Epidermal melanocyte (primary cell): Measurements from ENCODE around the gene ZNF879.

Source experiments
- DNase-seq: peaks from one replicate; pipeline ENCODE4 v3.0.0; 2011; ENCODE audit warnings: low spot score; ENCODE audit not compliant: insufficient read length

ZNF879 gene

DNA sequence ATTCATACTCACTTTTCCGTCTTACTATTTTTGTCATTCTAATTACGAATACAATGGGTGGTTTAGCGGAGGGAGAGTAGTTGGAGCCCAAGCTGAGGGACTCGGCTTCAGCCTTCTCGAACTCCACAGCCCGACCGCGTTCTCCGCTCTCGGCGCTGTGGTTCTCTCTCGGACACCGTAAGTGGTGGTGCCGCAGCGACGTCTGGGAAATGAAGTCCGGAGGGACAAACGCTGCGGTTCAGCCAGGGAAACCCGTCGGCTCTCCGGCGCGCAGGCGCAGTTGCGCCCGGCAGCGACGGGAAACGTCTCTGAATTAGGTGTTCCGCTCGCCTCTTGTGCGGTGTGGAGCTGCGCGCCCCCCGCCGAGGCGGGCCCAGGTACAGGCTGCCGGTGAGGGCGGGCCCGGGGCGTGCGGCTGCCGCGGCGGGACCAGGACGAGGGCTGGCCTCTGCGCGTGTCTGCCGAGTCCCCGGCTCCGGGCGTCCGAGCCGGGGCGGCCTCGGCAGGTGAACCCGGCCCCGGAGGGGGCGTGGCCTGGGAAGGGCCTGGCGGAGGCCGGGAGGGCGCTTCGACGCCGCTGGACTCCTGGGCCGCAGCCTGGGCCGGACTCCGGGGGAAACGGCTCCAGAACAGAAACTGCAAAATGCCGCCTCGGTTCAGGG, at the start of gene ZNF879:
Gene ZNF879 (plus strand): TSS at position 277 of the 662 bp plus-strand sequence. CDS start 1,201 bp downstream, outside the sequence.
- DNase-seq = peak; percentile 81

- no peak for DNase-seq
Measured at GRCh38 chr5:178981381-178981780, 42.2 kb upstream of the ZNF879 start.

DNA sequence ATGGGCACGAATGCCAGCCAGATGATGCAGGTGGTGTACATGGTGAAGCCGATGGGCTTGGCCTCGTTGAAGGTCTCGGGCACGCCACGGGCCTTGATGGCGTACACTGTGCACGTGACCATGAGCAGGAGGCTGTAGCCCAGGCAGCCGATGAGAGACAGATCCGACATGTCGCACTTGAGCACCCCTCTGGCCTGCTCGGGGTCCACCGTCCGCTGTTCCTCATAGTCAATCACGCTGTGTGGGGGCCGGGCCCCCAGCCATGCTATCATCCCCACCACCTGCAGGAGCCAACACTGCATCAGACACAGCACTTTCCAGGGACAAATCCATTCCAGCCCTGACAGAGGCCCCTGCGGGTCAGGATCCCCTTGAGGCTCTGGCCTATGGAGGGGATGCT, 40.7 kb upstream of the ZNF879 start:
- no peak for DNase-seq

DNA sequence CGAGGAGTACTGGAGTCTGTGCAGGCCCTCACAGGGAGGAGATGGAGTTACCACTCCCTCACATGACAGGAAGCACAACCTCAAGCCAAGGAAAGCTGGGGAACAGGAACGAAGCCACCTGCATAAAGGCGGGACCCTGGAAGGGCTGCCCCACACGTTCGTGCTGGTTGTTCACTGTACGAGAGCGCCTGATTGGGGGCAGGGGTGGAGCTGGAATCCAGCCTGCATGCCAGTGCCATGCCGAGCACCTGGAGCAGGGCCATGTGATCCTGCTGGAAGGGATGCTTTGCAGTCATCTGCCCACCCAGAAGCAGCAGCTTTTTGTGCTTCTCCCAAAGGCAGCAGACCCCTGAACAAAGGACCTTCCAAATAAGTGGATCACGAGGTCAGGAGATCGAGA, 39.9 kb upstream of the ZNF879 start:
- DNase-seq = no peak

GRCh38 chr5:178984145-178985072, 39.2 kb upstream of the ZNF879 start:
- no peak for DNase-seq

GRCh38 chr5:178986326-178986960, 37.2 kb upstream of the ZNF879 start:
- DNase-seq = no peak

- no peak for DNase-seq
Measured at GRCh38 chr5:178988436-178989220, 35.0 kb upstream of the ZNF879 start.

DNA sequence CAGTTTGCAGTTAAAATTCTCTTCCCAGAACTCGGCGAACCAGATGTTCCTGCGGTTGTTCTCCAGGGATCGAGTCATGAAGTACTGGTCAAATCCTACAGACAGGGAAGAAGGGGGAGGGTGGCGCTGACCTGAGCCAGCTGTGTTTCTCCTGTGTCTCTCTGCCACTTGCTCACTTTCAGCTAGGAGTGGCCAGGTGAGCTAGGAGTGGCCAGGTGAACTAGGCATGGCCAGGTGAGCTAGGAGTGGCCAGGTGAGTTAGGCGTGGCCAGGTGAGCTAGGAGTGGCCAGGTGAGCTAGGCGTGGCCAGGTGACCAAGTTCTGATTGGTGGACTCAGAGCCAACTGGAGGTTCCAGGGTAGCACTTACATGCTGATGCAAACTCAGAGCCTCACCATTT, 34.3 kb upstream of the ZNF879 start:
- DNase-seq = no peak

DNA sequence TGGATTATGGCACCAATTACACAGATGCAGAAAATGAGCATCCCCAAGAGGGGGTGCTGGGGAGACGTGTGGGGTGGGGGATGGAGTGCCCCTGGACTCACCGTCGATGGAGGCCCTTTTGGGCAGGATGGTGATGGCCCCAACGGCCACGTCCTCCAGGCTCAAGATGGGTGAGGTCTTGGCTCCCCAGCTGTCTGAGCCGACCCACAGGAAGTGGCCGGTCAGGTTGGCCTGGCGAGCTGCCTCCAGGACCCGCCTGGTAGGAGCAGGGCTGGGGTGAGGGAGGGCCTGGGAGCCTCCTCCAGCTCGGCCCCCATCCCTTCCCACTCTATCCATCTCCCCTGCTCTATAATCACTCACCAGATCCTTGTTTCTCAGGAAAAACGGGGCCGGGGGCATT, 33.1 kb upstream of the ZNF879 start:
- DNase-seq = no peak

- DNase-seq = no peak
Measured at GRCh38 chr5:178991190-178992145, 32.1 kb upstream of the ZNF879 start.

GRCh38 chr5:178992291-178992895, 31.2 kb upstream of the ZNF879 start:
- DNase-seq = no peak

- DNase-seq = no peak
Measured at GRCh38 chr5:178993236-178993765, 30.3 kb upstream of the ZNF879 start.

DNA sequence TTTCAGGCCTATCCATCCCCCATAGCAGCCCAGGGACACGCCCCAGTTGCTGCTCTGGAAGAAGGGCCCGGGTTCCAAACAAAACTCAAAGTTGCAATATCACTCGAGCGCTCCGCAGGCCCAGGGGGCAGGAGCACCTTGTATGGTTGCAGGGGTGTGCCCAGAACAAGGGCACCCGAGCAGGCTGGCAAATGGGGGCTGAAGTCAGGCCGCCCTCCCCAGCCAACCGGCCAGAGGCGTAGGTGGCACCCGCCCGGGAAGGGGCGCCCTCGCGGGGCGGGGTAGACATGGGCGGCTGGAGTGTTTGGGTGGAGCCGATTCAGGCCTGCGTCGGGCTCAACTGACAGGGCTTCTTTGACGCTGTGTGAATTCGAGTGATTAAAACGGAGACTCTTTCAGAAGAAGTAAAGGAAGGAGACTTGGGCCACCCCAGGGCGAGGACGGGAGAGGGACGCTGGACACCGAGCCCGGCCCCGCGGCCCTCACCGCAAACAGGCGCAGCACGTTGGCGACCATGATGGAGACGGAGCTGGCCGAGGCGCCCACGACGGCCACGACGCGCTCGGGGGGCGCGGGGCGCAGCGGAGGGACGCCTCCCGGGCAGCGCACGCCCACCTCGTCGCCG, 29.5 kb upstream of the ZNF879 start:
- no peak for DNase-seq

DNA sequence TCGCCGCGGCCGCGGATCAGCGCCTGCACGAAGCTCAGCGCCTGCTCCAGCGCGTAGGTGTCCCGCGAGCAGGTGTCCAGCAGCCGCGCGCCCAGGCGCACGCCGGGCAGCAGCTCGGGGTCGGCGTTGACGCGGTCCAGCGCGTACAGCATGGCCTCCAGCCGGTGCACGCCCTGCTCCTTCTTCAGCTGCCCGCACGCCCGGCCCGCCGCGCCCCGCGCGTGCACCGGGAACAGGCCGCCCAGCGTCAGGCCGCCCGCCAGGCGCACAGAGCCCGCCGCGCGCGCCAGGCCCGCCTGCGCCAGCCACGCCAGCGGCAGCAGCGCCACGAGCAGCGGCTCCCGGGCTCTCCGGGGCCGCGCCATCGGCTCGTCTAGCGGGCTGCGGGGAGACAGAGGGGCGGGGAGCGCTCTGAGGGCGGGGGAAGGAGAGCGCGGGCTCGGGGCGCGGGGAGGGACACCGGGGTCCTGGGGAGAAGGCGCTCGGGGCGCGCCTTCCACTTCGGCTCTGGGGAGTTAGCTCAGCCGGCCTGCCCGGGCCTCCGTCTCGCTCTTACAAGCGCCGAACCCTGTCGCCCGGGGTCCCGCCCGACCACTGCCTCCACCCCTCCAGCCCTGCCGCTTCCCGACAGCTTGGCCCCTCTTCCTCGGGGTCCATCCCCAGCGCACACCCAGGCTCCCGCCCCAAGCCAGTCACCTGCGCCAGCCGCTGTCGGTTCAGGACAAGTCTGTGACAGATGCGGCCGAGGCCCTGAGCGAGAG, 28.8 kb upstream of the ZNF879 start, which contains the start of gene GRM6:
Gene GRM6 (minus strand): TSS at position 741 of the 761 bp plus-strand sequence. CDS start 376 bp downstream, at position 365.
- DNase-seq = no peak

- no peak for DNase-seq
Measured at GRCh38 chr5:178995341-178995690, 28.3 kb upstream of the ZNF879 start.

- no peak for DNase-seq
Measured at GRCh38 chr5:178996156-178996555, 27.4 kb upstream of the ZNF879 start.

- no peak for DNase-seq
Measured at GRCh38 chr5:178997191-178997590, 26.4 kb upstream of the ZNF879 start.

- DNase-seq = no peak
Measured at GRCh38 chr5:178998441-178998840, 25.2 kb upstream of the ZNF879 start.
